Measurements from ENCODE around the gene HNRNPUL2. TPM values are rescaled to one million over a fixed set of nuclear protein-coding genes. Genes with fewer than 3 reads are reported as not detected.

HNRNPUL2 gene
- total and polyA plus RNA-seq, 9 of the 15 experiments (the other 6 are each of a cell fraction or from before 2014, with no cell fraction given), result 0.89 to 44.3 (median 15.2) TPM

GRCh38 chr11:62678770-62679696 is 48.2 kb downstream of the HNRNPUL2 start, which contains the start of gene UBXN1 (continued):
- TF ChIP-seq YBX1 (IDR thresholded peaks at IDR 0.05) (no peak), ELF2 (CRISPR knock-in tag; IDR thresholded peaks at IDR 0.05) (peak; percentile 90), ESRRA (IDR thresholded peaks at IDR 0.05; ENCODE audit: borderline replicate concordance, low read depth) (0 out of 2 replicates have a peak, but pooled peaks have one; percentile 17), FOXP1 (CRISPR knock-in tag; IDR thresholded peaks at IDR 0.05) (no peak), ZNF3 (CRISPR knock-in tag; IDR thresholded peaks at IDR 0.05) (no peak), NR2F6 (CRISPR knock-in tag; IDR thresholded peaks at IDR 0.05) (no peak), CTBP1 (IDR thresholded peaks at IDR 0.05; ENCODE audit: borderline replicate concordance) (peak; percentile 25; the same call in 1 of the 2 replicates), ILF3 (IDR thresholded peaks at IDR 0.05; ENCODE audit: borderline replicate concordance) (no peak), KAT7 (CRISPR knock-in tag; IDR thresholded peaks at IDR 0.05; ENCODE audit: borderline replicate concordance) (no peak), ZNF592 (IDR thresholded peaks at IDR 0.05) (peak; percentile 73; the same call in 1 of the 2 replicates), TCFL5 (CRISPR knock-in tag; conservative IDR thresholded peaks at IDR 0.05) (no peak), E4F1 (CRISPR knock-in tag; IDR thresholded peaks at IDR 0.05; ENCODE audit: borderline replicate concordance) (no peak), PYGO2 (tag; IDR thresholded peaks at IDR 0.05) (no peak), FOXA1 (IDR thresholded peaks at IDR 0.05; ENCODE audit: borderline replicate concordance) (no peak), ZNF384 (IDR thresholded peaks at IDR 0.05; ENCODE audit: low read depth, low read length) (0 out of 2 replicates have a peak, but pooled peaks have one; percentile 2), JUN (IDR thresholded peaks at IDR 0.05; ENCODE audit: borderline replicate concordance, low read depth, low read length) (peak; percentile 7; the same call in 1 of the 2 replicates), JUN (CRISPR knock-in tag; IDR thresholded peaks at IDR 0.05; ENCODE audit: borderline replicate concordance) (no peak), TAF7 (tag; IDR thresholded peaks at IDR 0.05) (peak; percentile 37; the same call in 1 of the 2 replicates), SIN3B (IDR thresholded peaks at IDR 0.05; ENCODE audit: low read depth) (peak; percentile 90; the same call in 1 of the 2 replicates), GATAD2A (IDR thresholded peaks at IDR 0.05) (0 out of 2 replicates have a peak, but pooled peaks have one; percentile 56), ZNF644 (tag; IDR thresholded peaks at IDR 0.05; ENCODE audit: low read depth) (no peak)
